Urothelium cell line (cell line): ENCODE data around the gene RPL7A.
"Not testable (repeated sequence)": the region's sequence is repeated elsewhere in the genome, so short reads cannot be mapped to it uniquely, and the experiment has no call there.

ENCODE experiments used
- DNase-seq: peaks from one replicate; pipeline ENCODE4 v3.0.0; 2011; ENCODE audit warnings: low spot score, mixed read lengths
- FAIRE-seq: peaks from 2 replicates; lab custom pipeline; 2011; peaks lifted over from hg19 to GRCh38; lab: Jason Lieb, UNC

The RPL7A gene

DNA sequence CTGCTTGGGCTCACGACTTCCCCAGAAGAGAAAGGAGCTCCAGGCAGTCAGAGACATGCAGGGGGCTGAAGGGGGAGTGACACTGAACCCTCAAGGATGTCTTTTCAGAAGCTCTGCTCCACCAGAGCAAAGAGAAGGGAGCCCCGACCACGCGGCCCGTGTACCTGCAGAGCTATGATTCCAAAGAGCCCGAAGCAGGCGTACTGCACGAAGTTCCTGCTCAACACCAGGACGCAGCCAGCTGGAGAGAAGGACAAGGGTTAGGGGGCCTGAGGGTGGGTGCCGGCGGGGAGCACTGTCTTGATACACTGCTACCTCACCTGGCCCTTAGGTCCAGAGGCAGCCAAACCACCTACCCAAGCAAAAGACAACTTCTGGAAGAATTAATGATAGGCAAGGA is 18.4 kb downstream of the RPL7A start:
- no peak for DNase-seq
- FAIRE-seq: no peak

DNA sequence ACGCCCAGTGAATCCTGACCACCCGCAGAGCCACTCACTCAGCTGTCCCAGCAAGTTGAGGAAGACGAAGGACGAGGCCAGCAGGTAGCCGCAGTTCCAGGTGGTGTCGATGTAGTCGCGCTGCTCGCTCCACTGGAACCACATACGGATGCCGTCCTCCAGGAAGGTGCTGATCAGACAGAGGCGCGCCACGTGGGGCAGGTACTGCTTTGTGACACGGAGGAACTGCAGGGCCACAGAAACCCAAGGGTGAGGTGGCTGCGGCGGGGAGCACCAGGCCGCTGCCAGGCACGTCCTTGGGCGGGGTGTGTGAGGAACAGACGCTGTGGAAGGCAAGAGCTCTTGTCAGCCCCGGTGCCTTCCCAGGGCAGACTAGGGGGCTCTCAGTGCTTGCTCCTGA is 19.2 kb downstream of the RPL7A start:
- FAIRE-seq: no peak
- DNase-seq: no peak

DNA sequence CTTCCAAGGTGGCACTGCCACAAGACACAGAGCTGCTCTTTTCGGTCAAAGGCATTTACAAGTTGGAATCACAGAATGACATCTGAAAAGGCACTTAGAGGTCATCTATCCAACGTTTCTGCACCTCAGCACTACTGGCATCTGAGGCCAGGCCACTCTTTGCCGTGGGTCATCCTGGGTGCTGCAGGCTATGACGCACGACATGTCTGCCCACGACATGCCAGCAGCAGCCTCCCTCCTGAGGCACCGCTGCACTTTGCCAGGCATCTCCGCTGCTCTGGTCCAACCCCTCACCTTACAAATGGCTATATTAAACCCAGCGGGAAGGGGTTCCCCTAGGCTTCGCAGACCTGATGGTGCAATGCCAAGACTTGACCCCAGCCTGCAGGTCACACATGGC is 19.8 kb downstream of the RPL7A start:
- FAIRE-seq (no peak), DNase-seq (no peak)

DNA sequence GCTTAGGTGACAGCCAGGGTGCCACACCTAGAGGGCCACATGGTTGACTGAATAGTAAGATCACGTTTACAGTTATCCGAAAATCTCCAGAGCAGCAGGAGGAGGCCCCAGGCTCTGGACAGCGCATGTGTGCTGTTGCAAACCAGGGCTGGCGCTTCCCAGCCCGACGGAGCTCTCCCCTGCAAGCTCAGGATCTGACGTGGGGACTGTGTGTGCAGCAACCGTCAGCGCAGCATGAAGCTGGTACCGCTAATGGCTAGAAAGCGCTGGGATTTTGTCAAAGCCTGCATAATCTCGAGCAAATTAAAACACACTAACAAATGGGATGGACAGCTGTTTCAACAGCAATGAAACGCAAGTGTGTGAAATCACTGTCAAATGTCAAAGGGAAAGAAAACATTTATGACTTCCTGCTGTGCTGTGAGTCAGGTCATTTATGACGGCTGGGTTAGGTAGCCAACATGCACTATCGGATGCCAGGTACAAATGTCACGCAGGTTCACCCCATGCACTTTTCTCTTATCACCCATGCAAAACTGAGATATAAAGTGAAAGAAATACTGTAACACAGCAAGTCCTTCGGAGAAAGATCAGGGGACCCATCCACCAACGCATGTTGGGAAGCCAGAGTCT is 20.3 kb downstream of the RPL7A start:
- no peak for FAIRE-seq

DNA sequence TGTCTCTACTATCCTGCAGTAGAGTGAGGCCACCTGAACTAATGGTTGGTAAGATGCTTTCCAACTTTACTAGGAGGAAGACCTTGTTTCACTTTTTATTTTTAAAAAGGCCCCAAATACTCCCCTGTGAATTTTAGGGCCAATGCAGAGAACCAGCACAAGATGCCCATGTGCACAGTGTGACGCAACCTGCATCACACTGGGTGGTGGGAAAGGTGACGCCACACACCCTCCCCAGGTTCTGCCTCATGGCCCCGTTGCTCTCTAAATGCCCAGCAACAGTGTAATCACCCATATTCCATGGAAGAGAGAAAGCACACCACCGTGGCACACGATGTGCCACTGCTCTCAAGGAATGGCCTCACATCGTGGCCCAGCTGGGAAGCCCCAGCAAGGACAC is 21.4 kb downstream of the RPL7A start:
- no peak for FAIRE-seq
- no peak for DNase-seq

More for the DNA sequence above, 20.3 kb downstream of the RPL7A start:
- DNase-seq: no peak

DNA sequence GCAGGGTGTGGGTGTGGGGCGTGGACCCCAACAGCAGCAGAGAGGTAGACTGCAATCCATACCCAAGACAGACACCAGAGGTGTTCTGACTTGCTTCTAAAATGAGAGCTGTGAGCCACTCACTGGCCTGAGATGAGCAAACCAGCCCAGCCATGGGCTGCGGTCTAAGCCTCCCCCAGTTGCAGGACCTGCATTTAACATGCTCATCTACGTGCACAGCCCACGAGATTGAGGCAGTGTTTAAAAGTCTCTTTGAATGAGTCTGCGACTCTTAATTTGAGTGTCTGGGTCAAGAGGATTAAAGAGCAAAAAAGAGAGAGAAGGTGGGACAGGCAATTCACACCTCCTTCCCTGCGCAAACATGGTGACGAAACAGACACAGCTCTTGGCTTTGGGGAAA is 21.9 kb downstream of the RPL7A start:
- FAIRE-seq (no peak), DNase-seq (no peak)

DNA sequence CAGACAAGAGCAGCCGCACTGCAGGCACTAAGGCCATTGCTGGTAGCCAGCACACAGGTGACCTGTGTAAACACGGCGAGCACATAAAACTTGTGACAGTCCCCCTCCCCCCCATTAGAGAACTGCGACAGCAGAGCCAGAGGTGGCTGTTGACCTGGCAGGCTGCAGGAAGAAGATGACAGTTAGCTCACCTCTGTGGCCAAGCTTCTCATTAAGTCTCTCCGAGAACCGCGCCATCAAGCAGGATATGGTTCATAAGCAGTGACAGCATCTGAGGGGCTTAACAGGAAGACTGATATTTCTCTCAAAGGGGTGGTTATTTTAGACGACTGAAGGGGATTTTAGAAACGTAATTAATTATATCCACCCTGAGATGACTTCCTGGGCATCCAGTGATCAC is 22.7 kb downstream of the RPL7A start:
- FAIRE-seq (no peak), DNase-seq (no peak)

DNA sequence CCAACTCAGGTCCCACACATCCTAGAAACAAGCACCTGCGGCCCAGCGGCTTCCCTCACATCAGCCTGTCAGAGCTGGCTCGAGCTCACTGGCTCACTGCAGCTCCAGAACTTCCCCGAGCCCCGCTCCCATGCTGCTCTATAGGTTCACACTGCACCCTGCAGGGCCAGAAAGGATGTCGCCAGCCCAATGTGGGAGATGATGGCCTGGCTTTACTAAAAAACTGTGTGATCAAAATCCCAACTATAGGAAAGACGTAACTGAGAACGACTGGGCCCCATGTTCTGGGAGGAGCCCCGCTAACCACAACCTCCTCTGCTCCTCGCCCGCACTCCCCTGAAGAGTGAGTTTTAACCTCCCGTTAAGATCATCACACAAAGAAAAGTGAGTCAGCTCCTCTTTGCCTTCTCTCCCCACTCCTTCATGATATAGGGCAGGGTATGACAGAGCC is 23.3 kb downstream of the RPL7A start:
- FAIRE-seq: no peak
- no peak for DNase-seq

DNA sequence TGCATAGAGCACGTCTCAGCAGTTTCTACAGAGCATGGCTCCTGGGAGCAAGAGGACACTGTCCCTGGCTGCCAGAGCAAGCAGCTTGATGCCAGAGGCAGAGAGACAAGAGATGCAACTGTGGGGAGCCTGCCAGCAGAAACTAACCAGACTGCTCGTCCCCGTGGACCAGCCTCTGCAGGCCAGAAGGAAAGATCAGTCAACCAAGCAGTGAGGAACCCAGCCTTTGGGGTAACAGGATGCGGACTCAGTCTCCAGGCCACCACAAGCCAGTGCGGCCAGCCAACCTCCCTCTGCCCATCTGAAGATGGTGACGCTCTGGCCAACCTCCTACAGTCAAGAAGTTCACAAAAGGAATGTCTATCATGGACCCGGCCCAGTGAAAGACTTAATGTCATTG is 24.1 kb downstream of the RPL7A start:
- FAIRE-seq (no peak), DNase-seq (no peak)

DNA sequence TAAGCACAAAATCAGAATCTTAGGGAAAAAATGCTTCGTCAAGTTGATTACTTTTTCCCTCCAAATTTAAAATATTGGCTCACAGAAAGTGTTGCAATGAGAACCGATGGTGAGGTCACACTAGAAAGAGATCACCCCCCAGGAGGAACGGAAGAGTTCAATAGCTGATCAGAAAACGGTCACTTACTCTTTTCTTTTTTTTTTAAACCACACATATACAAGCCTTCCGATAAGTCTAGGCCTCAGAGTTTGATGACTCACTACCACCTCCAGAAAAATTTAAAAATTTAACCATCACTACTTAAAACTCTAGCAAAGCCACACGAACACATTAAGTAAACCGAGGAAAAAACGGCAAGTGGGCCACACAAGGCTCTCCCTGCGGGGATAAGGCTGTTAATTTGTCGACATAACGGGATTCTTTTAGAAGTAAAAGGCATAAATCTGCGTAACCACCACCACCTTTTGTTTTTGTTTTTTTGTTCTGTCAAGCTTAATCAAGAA is 26.6 kb downstream of the RPL7A start:
- DNase-seq: no peak
- no peak for FAIRE-seq

DNA sequence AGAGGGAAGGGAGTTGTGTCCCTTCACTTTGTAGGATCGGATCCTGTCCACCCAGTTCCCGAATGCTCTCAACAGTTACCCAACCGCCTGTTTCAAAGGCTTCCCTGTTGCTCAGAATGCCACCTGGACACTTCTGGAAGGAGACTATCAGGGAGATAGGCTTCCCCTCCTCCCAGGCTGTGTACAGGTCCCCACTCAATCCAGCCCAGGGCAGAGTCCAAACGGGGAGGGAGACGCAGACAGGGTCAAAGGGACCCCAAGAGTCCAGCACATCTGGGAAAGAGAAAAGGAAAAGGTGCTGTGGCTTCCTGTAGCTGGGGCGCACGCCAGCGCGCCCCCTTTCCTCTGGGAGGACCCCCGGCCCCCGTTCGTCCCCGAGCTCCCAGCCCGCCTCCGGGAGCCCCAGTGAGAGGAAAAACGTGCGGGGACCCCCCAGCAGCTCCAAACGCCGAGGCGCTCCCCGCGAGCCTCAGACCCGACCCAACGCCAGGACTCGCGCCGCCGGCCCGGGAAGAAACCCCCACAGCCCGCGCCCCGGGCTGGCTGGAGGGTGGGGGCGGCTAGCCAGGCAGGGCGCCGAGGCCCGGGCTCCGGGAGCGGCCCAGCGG is 27.2 kb downstream of the RPL7A start:
- FAIRE-seq (no peak), DNase-seq (peak; percentile 44)

DNA sequence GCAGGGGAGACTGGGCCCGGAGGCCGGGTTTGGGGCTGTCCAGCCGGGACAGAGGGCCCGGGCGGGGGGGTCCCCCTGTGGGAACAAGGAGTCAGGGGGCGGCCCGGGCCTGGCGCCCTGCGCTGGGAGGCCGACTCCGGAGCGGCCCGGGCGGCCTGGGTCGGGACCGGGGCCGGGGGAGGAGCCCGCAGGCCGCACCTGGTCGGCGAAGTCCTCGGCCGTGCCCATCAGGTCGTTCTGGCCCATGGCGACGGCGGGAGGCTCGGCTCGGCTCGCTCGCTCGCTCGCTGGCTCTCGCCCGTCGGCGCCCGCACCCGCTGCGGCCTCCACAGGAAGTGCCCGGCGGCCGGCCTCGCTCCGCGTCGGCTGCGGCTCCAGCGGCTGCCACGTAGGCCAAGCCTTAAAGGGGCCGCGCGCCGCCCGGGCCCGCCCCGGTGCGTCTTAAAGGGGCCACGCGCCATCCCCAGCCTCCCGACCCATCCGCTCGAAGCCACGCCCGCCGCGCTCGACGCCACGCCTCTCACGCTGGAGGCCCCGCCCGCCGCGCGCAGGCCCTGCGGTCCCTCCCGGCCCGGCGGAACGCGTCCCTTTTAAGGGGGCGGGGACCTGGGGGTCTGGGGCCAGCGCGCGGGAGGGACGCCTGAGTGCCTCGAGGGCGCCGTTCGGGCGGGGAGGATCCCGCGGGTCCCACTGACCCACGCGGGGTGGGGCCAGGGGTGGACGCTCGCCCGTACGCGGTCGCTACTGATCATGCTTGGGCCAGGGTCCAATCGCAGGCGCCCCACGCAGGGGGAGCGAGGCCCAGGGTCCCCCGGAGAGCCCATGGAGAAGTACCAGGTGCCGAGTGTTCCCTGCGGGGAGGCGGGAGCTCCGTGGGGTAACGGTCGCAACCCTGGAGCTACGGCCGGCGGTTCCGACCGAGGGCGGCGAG is 28.0 kb downstream of the RPL7A start, which contains the start of the genes STKLD1 and SURF4:
Gene STKLD1 (plus strand): TSS at position 643 of the 931 bp plus-strand sequence. CDS start 108 bp downstream, at position 751.
Gene SURF4 (minus strand): TSS at position 337 of the 931 bp plus-strand sequence. CDS start 91 bp downstream, at position 246.
- FAIRE-seq (no peak), DNase-seq (peak; percentile 99)

DNA sequence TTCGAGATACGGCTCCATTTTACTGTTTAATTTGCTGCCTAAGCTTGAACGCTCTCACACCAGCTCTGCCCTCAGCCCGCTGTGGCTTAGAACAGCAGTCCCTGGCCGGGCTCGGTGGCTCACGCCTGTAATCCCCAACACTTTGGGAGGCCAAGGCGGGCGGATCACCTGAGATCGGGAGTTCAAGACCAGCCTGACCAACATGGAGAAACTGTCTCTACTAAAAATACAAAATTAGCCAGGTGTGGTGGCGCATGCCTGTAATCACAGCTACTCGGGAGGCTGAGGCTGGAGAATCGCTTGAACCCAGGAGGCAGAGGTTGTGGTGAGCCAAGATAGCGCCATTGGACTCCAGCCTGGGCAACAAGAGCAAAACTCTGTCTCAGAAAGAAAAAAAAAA is 29.3 kb downstream of the RPL7A start:
- FAIRE-seq, DNase-seq: not testable (repeated sequence)

DNA sequence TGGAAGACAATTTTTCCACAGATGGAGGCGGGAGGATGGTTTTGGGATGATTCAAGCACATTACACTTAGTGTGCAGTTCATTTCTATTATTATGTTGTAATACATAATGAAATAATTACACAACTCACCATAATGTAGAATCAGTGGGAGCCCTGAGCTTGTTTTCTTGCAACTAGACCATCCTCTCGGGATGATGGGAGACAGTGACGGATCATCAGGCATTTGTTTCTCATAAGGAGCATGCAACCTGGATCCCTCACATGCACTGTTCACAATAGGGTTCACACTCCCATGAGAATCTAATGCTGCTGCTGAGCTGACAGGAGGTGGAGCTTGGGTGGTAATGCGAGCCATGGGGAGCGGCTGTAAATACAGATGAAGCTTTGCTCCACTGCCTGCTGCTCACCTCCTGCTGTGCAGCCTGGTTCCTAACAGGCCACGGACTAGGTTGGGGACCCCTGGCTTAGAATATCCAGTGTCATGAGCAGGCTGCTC is 29.8 kb downstream of the RPL7A start:
- FAIRE-seq (no peak), DNase-seq (no peak)

DNA sequence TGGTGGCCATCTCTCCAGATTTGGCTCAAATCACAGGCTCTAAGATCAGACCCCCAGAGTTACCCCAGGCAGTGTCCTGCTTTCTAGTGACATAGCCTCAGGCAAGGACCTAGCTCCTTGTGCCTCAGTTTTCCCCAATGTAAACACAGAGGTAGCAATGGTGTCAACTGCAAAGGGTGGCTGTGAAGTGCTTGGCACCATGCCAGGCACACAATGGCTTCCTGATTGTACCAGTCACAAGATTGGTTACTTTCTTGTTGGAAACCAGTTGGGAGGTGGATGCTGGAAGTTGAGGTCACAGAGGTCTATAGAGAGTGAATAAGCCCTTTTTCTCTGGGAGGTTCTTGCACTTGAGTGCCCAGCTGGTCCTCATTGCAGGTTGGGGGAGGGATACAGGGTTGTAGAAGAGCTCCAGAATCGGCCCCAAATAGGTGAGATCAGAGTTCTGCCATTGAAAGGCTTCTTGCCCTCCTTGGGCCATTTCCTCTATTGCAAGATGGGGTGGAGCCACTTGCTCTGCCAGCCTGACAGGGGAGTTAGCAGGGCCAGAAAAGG is 30.5 kb downstream of the RPL7A start:
- FAIRE-seq (no peak), DNase-seq (no peak)

DNA sequence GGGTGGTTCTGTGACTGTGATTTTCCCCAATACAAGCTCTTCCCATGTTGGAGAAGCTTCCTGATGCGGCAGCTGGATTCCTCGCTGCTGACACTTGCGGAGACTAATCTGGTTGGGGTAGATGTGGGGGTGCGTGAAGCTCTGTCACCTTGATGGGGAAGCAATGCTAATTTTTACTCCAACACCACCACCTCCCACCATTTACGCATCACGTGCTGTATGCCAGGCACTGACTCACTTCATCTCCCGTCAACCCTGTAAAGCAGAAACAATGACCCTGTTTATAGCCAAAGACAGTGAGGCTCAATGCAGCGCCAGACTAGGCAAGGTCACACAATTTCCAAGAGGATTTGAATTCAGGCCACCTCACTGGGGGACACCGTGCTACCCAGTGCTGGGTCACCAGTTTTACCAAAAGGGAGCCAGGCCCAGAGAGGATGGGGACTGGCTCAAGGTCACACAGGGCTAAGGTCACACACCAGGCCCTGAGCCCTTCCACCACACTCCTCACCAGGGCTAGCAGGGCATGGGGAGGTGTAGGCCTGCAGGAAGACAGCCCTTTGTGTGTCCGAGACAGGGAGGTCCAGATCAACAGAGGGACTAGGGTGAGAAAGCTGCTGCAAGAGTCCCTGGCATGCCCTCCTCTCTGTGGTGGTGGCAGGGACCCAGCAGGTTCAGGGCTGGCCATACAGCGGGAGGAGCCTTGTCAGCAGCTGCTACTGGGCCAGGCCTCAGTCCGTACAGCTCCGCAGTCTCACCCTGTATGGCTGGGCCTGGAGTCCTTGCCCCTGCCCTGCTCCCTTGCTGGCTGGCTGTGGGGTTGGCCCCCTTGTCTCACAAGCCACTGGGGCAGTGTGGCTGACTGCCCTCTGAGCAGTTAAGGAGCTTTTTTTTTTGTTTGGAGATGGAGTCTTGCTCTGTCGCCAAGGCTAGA is 31.4 kb downstream of the RPL7A start:
- FAIRE-seq (no peak), DNase-seq (no peak)

DNA sequence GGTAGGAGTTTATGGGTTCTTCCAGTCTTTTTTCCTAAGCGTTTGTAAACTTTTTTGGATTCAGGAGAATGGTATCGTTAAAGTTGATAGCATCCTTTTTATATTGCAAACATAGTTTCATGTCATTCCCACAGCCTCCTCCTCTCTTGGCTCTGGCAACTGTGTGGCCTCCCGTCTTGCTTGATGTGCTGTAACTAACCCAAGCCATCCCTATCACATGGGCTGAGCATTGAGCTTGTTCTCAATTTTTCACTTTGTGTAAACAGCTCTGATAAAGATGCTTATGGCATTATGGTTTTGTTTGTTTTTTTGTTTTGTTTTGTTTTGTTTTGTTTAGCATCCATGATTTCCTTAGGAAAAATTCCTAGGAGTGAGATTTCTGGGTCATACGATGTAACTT is 32.7 kb downstream of the RPL7A start:
- DNase-seq (no peak), FAIRE-seq (no peak)

DNA sequence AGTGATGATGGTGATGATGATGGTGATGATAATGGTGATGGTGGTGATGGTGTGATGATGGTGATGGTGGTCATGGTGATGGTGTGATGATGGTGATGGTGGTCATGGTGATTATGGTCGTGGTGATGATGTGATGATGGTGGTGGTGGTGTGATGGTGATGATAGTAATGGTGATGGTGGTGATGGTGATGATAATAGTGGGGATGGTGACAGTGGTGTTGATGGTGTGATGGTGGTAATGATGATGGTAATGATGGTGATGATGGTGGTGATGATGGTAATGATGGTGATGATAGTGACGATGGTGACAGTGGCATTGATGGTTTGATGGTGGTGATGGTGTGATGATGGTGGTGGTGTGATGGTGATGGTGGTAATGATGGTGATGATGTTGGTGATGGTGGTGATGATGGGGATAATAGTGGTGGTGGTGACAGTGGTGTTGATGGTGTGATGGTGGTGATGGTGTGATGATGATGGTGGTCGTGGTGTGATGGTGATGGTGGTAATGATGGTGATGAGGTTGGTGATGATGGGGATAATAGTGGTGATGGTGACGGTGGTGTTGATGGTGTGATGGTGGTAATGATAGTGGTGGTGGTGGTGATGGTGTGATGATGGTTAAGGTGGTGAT is 34.6 kb downstream of the RPL7A start:
- no peak for FAIRE-seq

DNA sequence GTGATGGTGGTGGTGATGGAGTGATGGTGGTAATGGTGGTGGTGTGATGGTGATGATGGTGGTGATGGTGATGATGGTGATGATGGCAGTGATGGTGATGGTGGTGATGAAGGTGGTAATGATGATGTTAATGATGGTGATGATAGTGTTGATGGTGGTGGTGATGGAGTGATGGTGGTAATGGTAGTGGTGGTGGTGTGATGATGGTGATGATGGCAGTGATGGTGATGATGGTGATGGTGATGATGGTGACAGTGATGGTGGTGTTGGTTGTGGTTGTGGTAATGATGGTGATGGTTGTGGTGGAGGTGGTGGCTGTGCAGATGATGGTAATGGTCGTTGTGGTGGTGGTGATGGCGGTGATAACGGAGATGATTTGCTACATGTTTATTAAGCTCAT is 35.4 kb downstream of the RPL7A start:
- FAIRE-seq: no peak

More for the DNA sequence above, 34.6 kb downstream of the RPL7A start:
- no peak for DNase-seq

More for the DNA sequence above, 35.4 kb downstream of the RPL7A start:
- no peak for DNase-seq
